H1 (cell line): ENCODE measurements around the gene C19orf47.

Experiments
- CTCF ChIP-seq, 3 experiments: IDR thresholded peaks; 1 replicate in 2 of 3; 2 replicates in 1 of 3; pipeline versions ENCODE4 v1.5.1 to v1.6.1; 2011; ENCODE audit warnings: low read length in 3 of 3, mild to moderate bottlenecking in 3 of 3, inconsistent platforms in 2 of 3, low read depth in 1 of 3, moderate library complexity in 1 of 3; ENCODE audit not compliant: insufficient read depth in 1 of 3; ENCODE audit errors: control extremely low read depth in 1 of 3
- SP4 ChIP-seq: IDR thresholded peaks from 2 replicates; pipeline ENCODE4 v1.6.1; 2012; ENCODE audit warnings: low read length, inconsistent platforms

GRCh38 chr19:40369797-40370196, 21.6 kb upstream of the C19orf47 start:
- TF ChIP-seq CTCF (IDR thresholded peaks at IDR 0.05; ENCODE audit: control extremely low read depth in 1 of 3, insufficient read depth in 1 of 3, low read depth in 1 of 3, low read length in 3 of 3) (no peak), SP4 (no peak)
